DMS 273 (cell line): ENCODE data around the gene H6PD.

Experiments used
- DNase-seq: peaks from one replicate; lab custom pipeline; 2025; ENCODE audit not compliant: unreplicated experiment; lab: John Stamatoyannopoulos, UW

The H6PD gene

GRCh38 chr1:9234223-9235095, at the start of gene H6PD:
Gene H6PD (plus strand): TSS chr1:9234774. CDS start chr1:9244935, 10,161 bp downstream.
- peak; percentile 89 for DNase-seq

- peak; percentile 19 for DNase-seq
Observed at GRCh38 chr1:9186082-9186859, 48.3 kb upstream of the H6PD start.

GRCh38 chr1:9187004-9187403, 47.6 kb upstream of the H6PD start:
- no peak for DNase-seq

- no peak for DNase-seq
Observed at GRCh38 chr1:9190234-9190633, 44.3 kb upstream of the H6PD start.

GRCh38 chr1:9191231-9191630, 43.3 kb upstream of the H6PD start:
- no peak for DNase-seq

- DNase-seq, result no peak
Observed at GRCh38 chr1:9192578-9193232, 41.9 kb upstream of the H6PD start.

GRCh38 chr1:9193233-9193625, 41.3 kb upstream of the H6PD start:
- DNase-seq, result no peak

GRCh38 chr1:9194024-9194423, 40.5 kb upstream of the H6PD start:
- no peak for DNase-seq

GRCh38 chr1:9195651-9196050, 38.9 kb upstream of the H6PD start:
- DNase-seq, result no peak

- peak; percentile 83 for DNase-seq
Observed at GRCh38 chr1:9196129-9197040, 38.2 kb upstream of the H6PD start.

- DNase-seq, result no peak
Observed at GRCh38 chr1:9197186-9198099, 37.1 kb upstream of the H6PD start.

GRCh38 chr1:9198538-9199361, 35.8 kb upstream of the H6PD start:
- peak; percentile 78 for DNase-seq

- no peak for DNase-seq
Observed at GRCh38 chr1:9200441-9200840, 34.1 kb upstream of the H6PD start.

GRCh38 chr1:9201401-9202239, 33.0 kb upstream of the H6PD start:
- peak; percentile 38 for DNase-seq

- DNase-seq, result peak; percentile 20
Observed at GRCh38 chr1:9202240-9202870, 32.2 kb upstream of the H6PD start.

GRCh38 chr1:9203511-9203982, 31.0 kb upstream of the H6PD start:
- no peak for DNase-seq

GRCh38 chr1:9204156-9204720, 30.3 kb upstream of the H6PD start:
- DNase-seq, result no peak
